HL-60 (cell line): ENCODE results near the gene RHOF.

Experiments
- DNase-seq, 2 experiments: peaks; one replicate each; pipeline ENCODE4 v3.0.0-alpha.2; 2010 to 2020; ENCODE audit warnings: low read depth in 1 of 2, low spot score in 1 of 2
- H3K27ac ChIP-seq: fragments of 250-450 bp; sonication (Bioruptor Pico); replicated peaks from 2 replicates; pipeline ENCODE4 v1.5.1; 2020; ENCODE audit warnings: mild to moderate bottlenecking, moderate library complexity
- H3K27me3 ChIP-seq: fragments of 250-450 bp; sonication (Bioruptor Pico); 2 replicates; pipeline ENCODE4 v1.5.1; 2021; ENCODE audit warnings: mild to moderate bottlenecking, moderate library complexity; ENCODE audit not compliant: insufficient read depth, poor library complexity, severe bottlenecking
- H3K4me3 ChIP-seq: replicated peaks from 2 replicates; pipeline ENCODE4 v1.5.1; 2011; ENCODE audit warnings: mild to moderate bottlenecking, control low read depth, low read length; ENCODE audit not compliant: insufficient read depth
- CTCF ChIP-seq: IDR thresholded peaks from one replicate; pipeline ENCODE4 v1.5.1; 2011; ENCODE audit warnings: low read length, control low read depth, inconsistent platforms; ENCODE audit not compliant: insufficient read depth
- GABPA ChIP-seq: IDR thresholded peaks from 2 replicates; pipeline ENCODE4 v1.6.1; 2012; ENCODE audit warnings: low read depth
- POLR2AphosphoS5 ChIP-seq: IDR thresholded peaks from 2 replicates; pipeline ENCODE4 v1.6.1; 2012; ENCODE audit warnings: low read depth
- REST ChIP-seq: IDR thresholded peaks from 2 replicates; pipeline ENCODE4 v1.6.1; 2012; ENCODE audit warnings: low read depth; ENCODE audit not compliant: insufficient replicate concordance
- SPI1 ChIP-seq: IDR thresholded peaks from 2 replicates; pipeline ENCODE4 v1.6.1; 2012; ENCODE audit warnings: low read depth, mild to moderate bottlenecking, borderline replicate concordance

Gene RHOF

GRCh38 chr12:121823101-121823726, 29.7 kb upstream of the RHOF start:
- Histone ChIP-seq H3K27me3 (no peaks in the 10 kb centered on the region), H3K27ac (no peak overlapping the region), H3K4me3 (no peak overlapping the region)
- TF ChIP-seq REST (no peak), POLR2AphosphoS5 (no peak; the same call in 1 of the 2 replicates), CTCF (no peak), GABPA (no peak), SPI1 (no peak)
- DNase-seq: no peak

GRCh38 chr12:121822393-121823100, 29.1 kb upstream of the RHOF start:
- no peak overlapping the region for H3K27ac ChIP-seq
- no peak overlapping the region for H3K4me3 ChIP-seq
- TF ChIP-seq GABPA (no peak), SPI1 (no peak), REST (no peak), POLR2AphosphoS5 (no peak), CTCF (no peak)
- no peaks in the 10 kb centered on the region for H3K27me3 ChIP-seq
- DNase-seq: no peak

- TF ChIP-seq GABPA (no peak), POLR2AphosphoS5 (no peak), SPI1 (no peak), CTCF (no peak), REST (no peak)
- Histone ChIP-seq H3K27ac (no peak overlapping the region), H3K4me3 (no peak overlapping the region), H3K27me3 (no peaks in the 10 kb centered on the region)
- DNase-seq: no peak
Observed at GRCh38 chr12:121820056-121820455, 26.6 kb upstream of the RHOF start.
